ENCODE results near the gene MMP28. TPM values are rescaled to one million over a fixed set of nuclear protein-coding genes. Genes with fewer than 3 reads are reported as not detected.

MMP28 gene
- total and polyA plus RNA-seq, 10 of the 15 experiments (the other 5 are each of a cell fraction or from before 2014, with no cell fraction given), result not detected

- TF ChIP-seq MYC (IDR thresholded peaks at IDR 0.05; ENCODE audit: insufficient read depth, insufficient read length, insufficient replicate concordance, low read length, severe bottlenecking), result no peak
- TF ChIP-seq MTA2 (IDR thresholded peaks at IDR 0.05; ENCODE audit: low read depth), result no peak
- no peak for TF ChIP-seq IRF4 (IDR thresholded peaks at IDR 0.05; ENCODE audit: low read depth, low read length)
- TF ChIP-seq, protein P1, sequence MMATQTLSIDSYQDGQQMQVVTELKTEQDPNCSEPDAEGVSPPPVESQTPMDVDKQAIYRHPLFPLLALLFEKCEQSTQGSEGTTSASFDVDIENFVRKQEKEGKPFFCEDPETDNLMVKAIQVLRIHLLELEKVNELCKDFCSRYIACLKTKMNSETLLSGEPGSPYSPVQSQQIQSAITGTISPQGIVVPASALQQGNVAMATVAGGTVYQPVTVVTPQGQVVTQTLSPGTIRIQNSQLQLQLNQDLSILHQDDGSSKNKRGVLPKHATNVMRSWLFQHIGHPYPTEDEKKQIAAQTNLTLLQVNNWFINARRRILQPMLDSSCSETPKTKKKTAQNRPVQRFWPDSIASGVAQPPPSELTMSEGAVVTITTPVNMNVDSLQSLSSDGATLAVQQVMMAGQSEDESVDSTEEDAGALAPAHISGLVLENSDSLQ (IDR thresholded peaks at IDR 0.05), result no peak
- TF ChIP-seq IKZF1 (conservative IDR thresholded peaks at IDR 0.05), result no peak
- TF ChIP-seq FOXM1 (IDR thresholded peaks at IDR 0.05; ENCODE audit: low read depth, low read length), result no peak
- no peak for TF ChIP-seq PML (IDR thresholded peaks at IDR 0.05; ENCODE audit: low read length)
- TF ChIP-seq BACH1 (IDR thresholded peaks at IDR 0.05; ENCODE audit: borderline replicate concordance), result no peak
- no peak for TF ChIP-seq ZSCAN29 (IDR thresholded peaks at IDR 0.05)
- SMC1A ChIA-PET (ENCODE audit: uncharacterized antibody, unreplicated experiment), result interaction anchor here (1.2 kb wide), 1 partner anchor 34 kb away, joined by 3 read pairs; the partner anchor contains the start of gene TAF15
These were observed 20.4 kb downstream of the MMP28 start for GRCh38 chr17:35775039-35775438.

More at GRCh38 chr17:35775039-35775438, 20.4 kb downstream of the MMP28 start:
- Histone ChIP-seq H3K4me2 (ENCODE audit: control insufficient read depth, insufficient read depth) (no peak overlapping the region), H3K4me3 (no peak overlapping the region), H3K79me2 (ENCODE audit: control insufficient read depth, insufficient read depth, low read length) (no peaks in the 10 kb centered on the region), H3K9me3 (replicated peaks; ENCODE audit: control insufficient read depth, insufficient read depth, low read length) (no peaks in the 10 kb centered on the region), H3K9ac (ENCODE audit: control insufficient read depth, insufficient read depth, low read length) (no peak overlapping the region), H3K4me1 (ENCODE audit: control insufficient read depth, insufficient read depth, low read length) (no peaks in the 10 kb centered on the region), H3K36me3 (ENCODE audit: control insufficient read depth in 2 of 2, insufficient read depth in 2 of 2, low read length in 1 of 2) (no peaks in the 10 kb centered on the region), H4K20me1 (ENCODE audit: control insufficient read depth, insufficient read depth) (no peaks in the 10 kb centered on the region), H2AFZ (ENCODE audit: control insufficient read depth, low read depth, low read length) (no peak overlapping the region), H3K27me3 (replicated peaks in 1 of 2; ENCODE audit: control insufficient read depth in 2 of 2, insufficient read depth in 2 of 2, low read length in 1 of 2) (peaks cover 3 to 5% of the 10 kb centered on the region in 2 experiments), H3K27ac (ENCODE audit: control insufficient read depth, insufficient read depth) (no peak overlapping the region)
- no TSS peak for BruUV-seq (replicated peaks)
- ATAC-seq (no peak), FAIRE-seq (no peak), DNase-seq (ENCODE audit: low read depth, low spot score) (no peak)
- RAD21 ChIA-PET (ENCODE audit: unreplicated experiment), result no interaction called here
- in situ Hi-C loops (cut with MboI), result no loop called here
- WGBS (ENCODE audit: insufficient coverage, insufficient replicate concordance, low lambda C conversion rate, missing lambda C conversion rate), result 0% methylated on average over 5 of the region's 5 CpGs
- CTCF ChIA-PET, result interaction anchor here (1.0 to 1.5 kb wide), 2 partner anchors 11 to 30 kb away, joined by 3 to 5 read pairs; no protein-coding TSS in a partner anchor
- intact Hi-C loops (cut with micrococcal nuclease; ENCODE audit: unreplicated experiment), result no loop called here
- POLR2A ChIA-PET, result no interaction called here
